ENCODE measurements around the gene BNC2. TPM values are rescaled to one million over a fixed set of nuclear protein-coding genes. Genes with fewer than 3 reads are reported as not detected.

The BNC2 gene
- total and polyA plus RNA-seq, 2 experiments from 2014 or later: 13.8 to 18.5 TPM

GRCh38 chr9:16767366-16767765, 103.1 kb downstream of the BNC2 start:
- no peak for TF ChIP-seq EZH2 (IDR thresholded peaks at IDR 0.05; ENCODE audit: insufficient read depth, poor library complexity, severe bottlenecking)
- Histone ChIP-seq H2AFZ (no peak overlapping the region), H3F3A (ENCODE audit: insufficient read depth) (no peaks in the 10 kb centered on the region), H3K27ac (no peak overlapping the region), H3K36me3 (ENCODE audit: low read depth) (no peaks in the 10 kb centered on the region), H3K9me2 (ENCODE audit: insufficient read depth) (no peaks in the 10 kb centered on the region), H3K9ac (no peak overlapping the region), H3K9me3 (ENCODE audit: low read depth) (no peaks in the 10 kb centered on the region), H3K4me2 (ENCODE audit: unreplicated experiment) (no peak overlapping the region), H4K20me1 (ENCODE audit: insufficient read depth) (no peaks in the 10 kb centered on the region), H3K4me1 (ENCODE audit: insufficient read depth) (no peaks in the 10 kb centered on the region), H3K27me3 (replicated peaks; ENCODE audit: insufficient read depth) (no peaks in the 10 kb centered on the region), H3K4me3 (no peak overlapping the region), H3K79me2 (ENCODE audit: insufficient read depth) (peaks cover 80% of the 10 kb centered on the region)
- DNase-seq: no peak
- in situ Hi-C loops (cut with MboI): no loop called here
- WGBS, 2 experiments (ENCODE audit: low coverage in 1 of 2, low lambda C conversion rate in 2 of 2, missing lambda C conversion rate in 2 of 2): 91 to 92% methylated on average over 3 of the region's 3 CpGs

GRCh38 chr9:16763946-16764345, 106.5 kb downstream of the BNC2 start:
- Histone ChIP-seq H3K4me3 (no peak overlapping the region), H3K9ac (no peak overlapping the region), H3K9me2 (ENCODE audit: insufficient read depth) (no peaks in the 10 kb centered on the region), H3K36me3 (ENCODE audit: low read depth) (no peaks in the 10 kb centered on the region), H3K79me2 (ENCODE audit: insufficient read depth) (peaks cover 96% of the 10 kb centered on the region), H4K20me1 (ENCODE audit: insufficient read depth) (no peaks in the 10 kb centered on the region), H3K27ac (no peak overlapping the region), H3K4me2 (ENCODE audit: unreplicated experiment) (no peak overlapping the region), H3K27me3 (replicated peaks; ENCODE audit: insufficient read depth) (no peaks in the 10 kb centered on the region), H3K4me1 (ENCODE audit: insufficient read depth) (no peaks in the 10 kb centered on the region), H2AFZ (no peak overlapping the region), H3F3A (ENCODE audit: insufficient read depth) (no peaks in the 10 kb centered on the region), H3K9me3 (ENCODE audit: low read depth) (no peaks in the 10 kb centered on the region)
- TF ChIP-seq EZH2phosphoT487 (IDR thresholded peaks at IDR 0.05; ENCODE audit: insufficient read depth, low read depth): no peak
- TF ChIP-seq EZH2 (IDR thresholded peaks at IDR 0.05; ENCODE audit: insufficient read depth, poor library complexity, severe bottlenecking): no peak
- in situ Hi-C loops (cut with MboI): no loop called here
- 50 to 59% methylated on average over 2 of the region's 2 CpGs for WGBS, 2 experiments (ENCODE audit: low coverage in 1 of 2, low lambda C conversion rate in 2 of 2, missing lambda C conversion rate in 2 of 2)
- no peak for DNase-seq

GRCh38 chr9:16755467-16756160, 114.9 kb downstream of the BNC2 start:
- no peak overlapping the region for H3K4me2 ChIP-seq (ENCODE audit: unreplicated experiment)
- no peak for DNase-seq
- H3K79me2 ChIP-seq (ENCODE audit: insufficient read depth): peaks cover 83% of the 10 kb centered on the region
- H3K27ac ChIP-seq: no peak overlapping the region
- no peaks in the 10 kb centered on the region for H3K9me3 ChIP-seq (ENCODE audit: low read depth)
- in situ Hi-C loops (cut with MboI): no loop called here
- 0 out of 2 replicates have a peak, but pooled peaks cover 5% of the 10 kb centered on the region for H3K36me3 ChIP-seq (ENCODE audit: low read depth)
- H3K4me3 ChIP-seq: no peak overlapping the region
- TF ChIP-seq EZH2 (IDR thresholded peaks at IDR 0.05; ENCODE audit: insufficient read depth, poor library complexity, severe bottlenecking) (no peak), EZH2phosphoT487 (IDR thresholded peaks at IDR 0.05; ENCODE audit: insufficient read depth, low read depth) (no peak)
- WGBS, 2 experiments (ENCODE audit: low coverage in 1 of 2, low lambda C conversion rate in 2 of 2, missing lambda C conversion rate in 2 of 2): 91 to 96% methylated on average over 8 of the region's 8 CpGs
- peaks cover 18% of the 10 kb centered on the region for H3F3A ChIP-seq (ENCODE audit: insufficient read depth)
- H4K20me1 ChIP-seq (ENCODE audit: insufficient read depth): no peaks in the 10 kb centered on the region
- H3K4me1 ChIP-seq (ENCODE audit: insufficient read depth): peaks cover 19% of the 10 kb centered on the region
- H3K9ac ChIP-seq: no peak overlapping the region
- no peaks in the 10 kb centered on the region for H3K9me2 ChIP-seq (ENCODE audit: insufficient read depth)
- H2AFZ ChIP-seq: no peak overlapping the region
- H3K27me3 ChIP-seq (replicated peaks; ENCODE audit: insufficient read depth): no peaks in the 10 kb centered on the region

GRCh38 chr9:16754662-16755061, 115.8 kb downstream of the BNC2 start:
- 92 to 95% methylated on average over 4 of the region's 4 CpGs for WGBS, 2 experiments (ENCODE audit: low coverage in 1 of 2, low lambda C conversion rate in 2 of 2, missing lambda C conversion rate in 2 of 2)
- Histone ChIP-seq H3K4me3 (no peak overlapping the region), H2AFZ (no peak overlapping the region), H3K9me2 (ENCODE audit: insufficient read depth) (no peaks in the 10 kb centered on the region), H3K36me3 (ENCODE audit: low read depth) (0 out of 2 replicates have a peak, but pooled peaks cover 5% of the 10 kb centered on the region), H3K27ac (no peak overlapping the region), H4K20me1 (ENCODE audit: insufficient read depth) (no peaks in the 10 kb centered on the region), H3K4me1 (ENCODE audit: insufficient read depth) (peaks cover 19% of the 10 kb centered on the region), H3K9ac (no peak overlapping the region), H3K79me2 (ENCODE audit: insufficient read depth) (peaks cover 83% of the 10 kb centered on the region), H3K4me2 (ENCODE audit: unreplicated experiment) (no peak overlapping the region), H3K27me3 (replicated peaks; ENCODE audit: insufficient read depth) (no peaks in the 10 kb centered on the region), H3F3A (ENCODE audit: insufficient read depth) (peaks cover 18% of the 10 kb centered on the region), H3K9me3 (ENCODE audit: low read depth) (no peaks in the 10 kb centered on the region)
- no peak for TF ChIP-seq EZH2 (IDR thresholded peaks at IDR 0.05; ENCODE audit: insufficient read depth, poor library complexity, severe bottlenecking)
- no peak for TF ChIP-seq EZH2phosphoT487 (IDR thresholded peaks at IDR 0.05; ENCODE audit: insufficient read depth, low read depth)
- in situ Hi-C loops (cut with MboI): no loop called here
- no peak for DNase-seq

Measured in GM23248 (cell line).